HG03135 (cell line): ENCODE results near the gene DAPK2.

Source experiments
- ATAC-seq: cut with Tn5 transposase; IDR thresholded peaks from one replicate; pipeline ENCODE4 v1.9.1; 2021; ENCODE audit warnings: mild to moderate bottlenecking, moderate library complexity; ENCODE audit not compliant: unreplicated experiment

Gene DAPK2

DNA sequence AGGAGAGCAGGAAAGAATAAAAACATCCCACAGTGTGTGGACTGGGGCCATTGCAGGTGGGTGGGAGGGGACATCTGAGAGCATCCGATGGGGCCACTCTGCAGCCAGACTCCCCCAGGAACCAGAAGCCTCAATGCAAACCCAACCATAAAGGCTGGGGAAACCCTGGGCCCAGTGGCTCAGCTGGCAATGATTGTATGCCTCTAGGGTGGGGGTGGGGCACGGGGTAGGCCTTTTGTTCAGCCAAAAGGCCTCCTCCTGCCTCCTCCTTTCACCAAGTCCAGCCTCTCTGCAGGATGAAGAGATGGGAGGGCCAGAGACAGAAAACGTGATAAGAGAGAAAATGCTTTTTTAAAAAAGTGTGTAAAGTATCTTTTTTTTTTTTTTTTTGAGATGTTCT, 167.1 kb downstream of the DAPK2 start:
- ATAC-seq: no peak

DNA sequence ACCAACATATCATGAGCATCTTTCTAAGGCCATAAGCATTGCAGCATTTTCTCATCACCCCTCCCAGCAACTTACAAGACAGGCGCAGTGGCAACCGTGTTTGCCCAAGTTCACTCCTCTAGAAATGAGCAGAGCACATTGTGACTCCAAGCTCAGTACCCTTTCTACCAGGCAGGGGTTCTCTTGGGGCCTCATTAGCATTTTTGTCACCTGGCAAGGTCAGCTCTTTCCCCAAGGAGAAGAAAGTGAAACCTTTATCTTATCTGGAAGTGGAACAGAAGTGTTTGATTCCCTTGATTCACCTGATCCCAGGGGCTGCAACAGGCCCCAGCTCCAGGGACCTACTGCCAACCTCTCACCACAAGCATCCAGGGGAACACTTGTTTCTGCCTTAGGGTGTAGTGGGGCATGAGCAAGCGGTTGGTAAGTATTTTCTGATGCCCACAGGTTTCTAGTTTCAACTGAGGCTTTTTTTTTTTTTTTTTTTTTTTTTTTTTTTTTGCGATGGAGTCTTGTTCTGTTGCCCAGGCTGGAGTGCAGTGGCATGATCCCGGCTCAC, 168.5 kb downstream of the DAPK2 start:
- ATAC-seq: no peak

DNA sequence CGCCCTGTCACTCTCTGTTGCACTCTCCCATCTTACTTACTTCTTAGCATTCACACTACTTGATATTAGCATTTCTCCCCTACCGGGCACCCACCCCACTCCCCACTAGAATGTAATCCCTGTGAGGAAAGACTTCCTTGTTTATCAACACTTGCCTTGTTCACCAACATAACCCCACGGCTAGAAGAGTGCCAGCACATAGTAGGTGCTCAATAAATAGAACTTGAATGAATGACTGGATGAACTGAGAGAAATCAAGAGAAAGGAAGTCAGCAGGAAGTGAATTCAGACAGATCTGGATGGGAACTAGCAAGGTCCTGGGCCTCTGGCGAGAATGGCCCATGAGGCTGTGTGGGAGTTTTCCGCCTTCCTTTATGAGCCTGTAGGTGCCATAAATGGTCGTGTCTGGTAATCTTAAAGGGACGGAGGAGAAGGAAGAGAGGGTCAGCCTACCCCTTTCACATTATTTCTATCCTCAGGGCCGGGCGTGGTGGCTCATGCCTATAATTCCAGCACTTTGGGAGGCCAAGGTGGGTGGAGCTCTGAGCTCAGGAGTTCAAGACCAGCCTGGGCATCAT, 170.1 kb downstream of the DAPK2 start:
- no peak for ATAC-seq

DNA sequence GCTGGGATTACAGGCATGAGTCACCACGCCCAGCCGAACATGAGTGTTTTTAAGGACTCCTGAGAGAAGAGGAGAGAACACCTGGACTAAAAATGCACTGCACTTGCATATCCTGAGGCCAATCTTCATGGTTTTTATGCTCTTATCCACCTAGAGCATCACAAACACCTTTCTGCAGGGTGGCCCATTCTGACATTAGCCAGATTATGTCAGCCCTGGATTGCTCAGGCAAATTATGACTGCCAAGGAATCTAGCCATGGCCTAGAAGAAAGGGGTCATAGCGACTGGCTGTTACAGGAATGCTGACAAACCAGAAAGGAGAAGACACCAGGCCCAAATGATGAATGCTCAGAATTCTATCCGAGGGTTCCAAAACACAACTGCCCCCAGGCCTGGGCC, 171.7 kb downstream of the DAPK2 start:
- no peak for ATAC-seq

DNA sequence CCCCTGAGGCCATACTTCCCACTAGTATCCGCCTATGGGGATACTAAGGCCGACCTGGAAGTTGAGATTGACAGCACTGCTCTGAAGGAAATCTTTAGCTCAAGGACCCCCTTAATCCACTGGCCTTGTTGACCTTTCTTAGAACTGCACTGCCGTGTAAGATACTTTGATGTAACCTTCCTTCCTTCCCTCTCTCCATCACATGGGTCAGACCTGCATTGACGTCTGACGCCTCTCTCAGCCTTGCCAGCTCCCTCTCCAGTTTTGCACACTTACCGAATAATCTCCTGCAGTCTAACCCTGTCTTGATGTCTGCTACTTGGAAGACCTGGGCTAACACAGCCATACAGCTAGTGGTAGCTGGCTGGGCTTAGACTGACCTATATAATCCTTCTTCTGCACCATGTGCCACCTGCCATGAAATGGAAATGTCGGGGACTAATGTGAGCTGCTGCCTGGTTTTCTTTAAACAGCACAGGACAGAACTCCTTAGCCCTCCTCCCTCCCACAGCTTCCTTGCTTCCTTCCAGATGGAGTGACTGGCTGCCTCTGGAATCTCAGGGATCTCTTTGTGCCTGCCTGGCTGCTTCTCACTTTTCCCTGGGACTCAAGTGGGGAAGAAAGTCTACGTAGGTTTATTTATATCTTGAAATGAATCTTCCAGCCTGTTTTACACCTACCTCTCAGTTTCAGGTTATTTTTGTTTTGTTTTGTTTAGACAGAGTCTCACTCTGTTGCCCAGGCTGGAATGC, 173.3 kb downstream of the DAPK2 start:
- ATAC-seq: no peak

DNA sequence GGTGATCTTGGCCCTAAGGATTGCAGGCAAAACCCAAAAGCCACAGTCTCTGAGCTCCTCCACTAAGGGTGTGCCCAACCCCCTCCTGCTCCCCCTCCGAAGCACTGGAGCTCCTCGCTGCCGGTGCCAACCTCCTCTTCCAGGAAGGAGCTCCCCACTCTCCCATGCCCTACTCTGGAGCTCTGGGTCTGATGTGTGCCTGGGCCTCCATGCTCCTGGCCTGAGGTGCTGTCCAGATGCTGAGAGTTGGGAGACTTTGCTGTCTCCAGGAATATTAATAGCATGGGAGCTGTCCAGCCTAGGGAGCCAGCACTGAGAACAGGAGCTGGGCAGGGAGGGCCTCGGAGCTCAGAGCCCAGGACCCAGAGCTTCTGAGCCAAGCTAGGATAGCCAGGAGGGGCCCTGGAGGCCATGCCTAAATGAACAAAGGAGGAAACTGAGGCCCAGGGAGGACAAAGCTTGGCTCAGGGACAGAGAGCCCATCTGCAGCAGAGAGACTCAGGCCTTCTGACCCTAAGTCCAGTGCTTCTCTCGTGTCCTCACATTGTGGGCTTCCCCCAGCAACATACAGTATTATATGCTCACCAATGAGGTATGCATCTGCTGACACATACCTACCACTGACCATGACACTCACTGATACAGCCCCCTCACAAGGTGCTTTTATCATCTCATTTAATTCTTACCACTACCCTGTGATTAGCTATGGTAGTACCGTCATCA, 175.6 kb downstream of the DAPK2 start:
- ATAC-seq: no peak

DNA sequence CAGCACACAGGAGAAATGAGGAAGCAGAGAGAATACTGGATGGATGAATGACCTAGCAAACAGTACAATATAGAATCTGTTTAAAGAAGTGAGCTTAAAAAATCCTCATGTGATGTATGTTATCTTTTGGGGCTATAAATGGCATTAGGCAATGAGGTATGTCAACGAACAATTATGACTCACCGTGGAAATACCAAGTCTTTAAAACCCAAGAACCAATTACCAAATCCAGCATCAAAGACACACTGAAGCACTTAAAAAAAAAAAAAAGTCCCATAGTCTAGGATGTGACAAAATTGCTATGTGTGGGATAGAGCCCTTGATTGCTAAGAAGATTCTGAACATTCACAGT, 176.3 kb downstream of the DAPK2 start:
- no peak for ATAC-seq

DNA sequence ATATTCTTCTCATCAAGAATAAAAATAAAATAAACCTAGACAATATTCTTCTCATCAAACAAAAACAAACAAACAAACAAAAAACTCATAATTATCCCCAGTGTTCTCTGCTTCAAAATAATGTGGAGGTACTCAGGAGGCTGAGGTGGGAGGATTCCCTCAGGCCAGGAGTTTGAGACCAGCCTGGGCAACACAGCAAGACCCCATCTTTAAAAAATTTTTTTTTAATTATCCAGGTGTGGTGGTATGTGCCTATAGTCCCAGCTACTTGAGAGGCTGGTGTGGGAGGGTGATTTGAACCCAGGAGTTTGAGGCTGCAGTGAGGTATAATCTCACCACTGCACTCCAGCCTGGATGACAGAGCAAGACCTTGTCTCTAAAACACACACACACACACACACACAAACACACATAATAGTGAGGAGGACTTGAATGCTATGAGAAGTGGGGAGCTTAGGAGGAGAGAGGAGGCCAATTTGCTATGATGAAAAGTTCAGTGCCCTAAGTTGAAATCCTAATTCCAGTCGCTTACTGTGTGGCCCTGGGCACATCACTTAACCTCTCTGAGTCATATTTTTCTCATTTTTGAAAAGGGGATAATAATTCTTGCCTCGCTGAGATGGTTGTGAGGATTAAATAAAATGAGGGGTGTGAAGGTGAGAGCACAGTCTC, 176.8 kb downstream of the DAPK2 start:
- ATAC-seq: no peak

DNA sequence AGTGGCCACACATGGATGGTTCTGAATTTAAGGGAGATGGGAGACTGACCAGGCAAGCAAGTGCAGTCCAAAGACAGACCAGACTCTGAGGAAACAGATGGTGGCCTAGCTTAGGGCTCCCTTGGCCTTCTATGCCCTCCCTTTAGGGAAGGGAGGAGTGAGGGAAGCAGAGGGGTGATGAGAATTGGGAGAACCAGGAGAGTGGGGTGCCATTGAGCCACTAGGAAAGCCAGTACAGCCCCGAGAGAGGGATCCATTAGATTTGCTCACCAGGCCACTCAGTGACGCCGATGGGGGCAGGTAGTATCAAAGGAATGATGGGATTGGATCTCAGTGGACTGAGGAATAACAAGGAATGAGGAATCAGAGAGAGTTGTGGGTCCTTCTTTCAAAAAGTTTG, 182.1 kb downstream of the DAPK2 start:
- no peak for ATAC-seq

DNA sequence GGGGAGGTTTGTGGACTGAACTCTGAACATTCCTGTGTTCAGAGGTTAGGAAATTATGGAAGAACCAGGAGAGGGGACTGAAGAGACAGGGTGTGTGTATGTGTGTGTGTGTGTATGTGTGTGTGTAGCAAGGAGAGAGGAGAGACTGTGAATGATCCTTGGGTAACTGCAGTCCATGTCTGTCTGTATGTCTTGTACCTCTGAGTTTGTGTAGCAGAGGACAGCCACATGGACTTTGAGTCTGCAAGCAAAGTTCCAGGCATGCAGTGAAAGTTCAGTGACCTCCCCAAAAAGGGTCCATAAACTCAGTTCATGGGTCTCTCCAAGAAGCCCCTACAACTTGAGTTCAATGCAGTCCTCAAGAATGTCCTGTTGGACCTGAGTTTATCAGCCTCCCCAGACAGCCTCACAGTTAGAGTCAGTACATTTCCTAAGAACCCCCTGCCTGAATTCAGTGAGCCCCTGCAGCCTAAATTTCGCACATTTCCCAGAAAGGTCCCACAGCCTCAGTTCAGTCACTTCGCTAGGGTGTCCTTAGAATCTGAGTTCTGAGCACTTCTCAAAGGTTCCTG, 184.3 kb downstream of the DAPK2 start:
- ATAC-seq: no peak

DNA sequence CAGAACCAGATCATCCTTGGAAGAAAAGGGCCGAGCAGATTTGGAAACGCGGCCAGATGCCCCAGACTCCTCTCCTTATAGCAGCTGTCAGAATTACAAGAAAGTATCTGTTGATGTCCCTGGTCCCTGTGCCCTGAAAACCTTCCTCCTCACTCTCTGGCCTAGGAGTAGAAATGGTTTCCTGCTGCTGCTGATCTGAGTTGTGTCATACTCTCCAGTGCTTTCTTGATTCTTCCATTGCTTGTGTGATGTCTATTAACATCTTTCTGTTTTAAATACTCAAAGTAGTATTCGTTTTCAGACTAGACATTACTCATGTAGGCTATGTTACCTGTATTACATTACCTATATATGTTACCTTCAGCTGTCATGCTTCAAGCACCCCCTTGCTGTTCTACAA, 185.7 kb downstream of the DAPK2 start:
- ATAC-seq: no peak

DNA sequence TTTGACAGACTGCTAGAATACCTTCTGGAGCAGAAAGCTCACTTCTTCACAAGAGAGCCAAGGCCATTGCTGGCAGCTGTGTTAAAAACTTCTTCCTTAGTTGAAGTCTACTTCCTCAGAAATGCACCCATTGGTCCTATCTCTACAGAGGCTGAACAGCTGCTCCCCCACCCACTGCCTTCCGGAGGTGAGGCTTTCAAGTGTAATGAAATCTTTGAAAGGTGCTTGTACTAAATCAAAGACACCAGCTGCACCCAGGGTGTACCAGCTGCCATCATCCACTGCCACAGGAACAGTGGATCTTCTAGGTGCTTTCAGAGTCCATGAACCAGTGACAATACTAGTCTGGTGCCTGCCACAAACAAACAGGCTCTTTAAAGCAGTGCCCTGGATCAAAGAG, 186.1 kb downstream of the DAPK2 start:
- ATAC-seq: no peak

DNA sequence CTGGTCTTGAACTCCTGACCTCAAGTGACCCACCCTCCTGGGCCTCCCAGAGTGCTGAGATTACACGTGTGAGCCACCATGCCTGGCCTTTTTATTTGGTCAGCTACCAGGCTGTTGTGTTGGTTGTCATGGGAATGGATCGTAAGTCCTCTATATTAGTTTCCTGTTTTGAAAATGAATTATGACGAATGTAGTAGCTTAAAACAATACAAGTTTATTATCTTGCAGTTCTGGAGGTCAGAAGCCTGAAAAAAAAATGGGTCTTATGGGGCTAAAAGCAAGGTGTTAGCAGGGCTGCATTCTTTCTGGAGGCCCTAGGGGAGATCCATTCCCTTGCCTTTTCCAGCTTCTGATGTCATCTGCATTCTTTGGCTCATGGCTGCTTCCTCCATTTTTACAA, 187.4 kb downstream of the DAPK2 start:
- ATAC-seq: no peak

DNA sequence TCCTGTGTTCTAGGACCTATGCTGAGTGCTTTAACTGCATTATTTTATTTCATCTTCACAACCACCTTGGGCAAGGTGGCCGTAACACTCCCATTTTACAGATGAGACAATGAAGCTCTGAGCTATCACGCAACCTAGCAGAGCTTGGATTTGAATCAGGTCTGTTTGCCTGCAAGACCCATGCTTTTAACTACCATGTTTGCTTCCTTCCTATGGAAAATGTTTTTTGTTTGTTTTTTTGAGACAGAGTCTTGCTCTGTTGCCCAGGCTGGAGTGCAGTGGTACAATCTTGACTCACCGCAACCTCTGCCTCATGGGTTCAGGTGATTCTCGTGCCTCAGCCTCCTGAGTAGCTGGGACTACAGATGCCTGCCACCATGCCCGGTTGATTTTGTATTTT, 187.8 kb downstream of the DAPK2 start:
- no peak for ATAC-seq

DNA sequence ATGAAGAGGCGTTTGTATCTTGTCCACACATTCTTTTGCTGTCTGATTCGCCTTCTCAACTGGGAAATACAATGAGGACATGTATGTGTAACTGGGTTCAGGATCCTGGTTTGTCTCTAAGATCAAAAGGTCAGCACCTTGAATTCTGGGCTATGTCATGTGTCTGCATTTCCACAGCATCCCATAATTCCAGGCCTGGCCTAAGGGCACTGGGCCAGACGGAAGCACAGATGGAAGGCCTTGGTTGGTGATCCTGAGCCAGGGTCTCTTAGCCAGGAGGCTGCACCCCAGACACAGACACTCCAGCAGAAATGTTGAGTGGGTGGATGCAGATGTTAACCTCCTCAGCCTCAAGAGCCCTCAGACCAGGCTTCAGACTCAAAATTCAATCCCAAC, 188.8 kb downstream of the DAPK2 start:
- no peak for ATAC-seq
